Kidney glomerular epithelial cell (primary cell): ENCODE data around the gene TMEM119.
"Not testable (repeated sequence)": the region's sequence is repeated elsewhere in the genome, so short reads cannot be mapped to it uniquely, and the experiment has no call there.

Experiments
- DNase-seq: peaks from one replicate; lab custom pipeline; 2025; lab: John Stamatoyannopoulos, UW

TMEM119 gene

GRCh38 chr12:108565146-108565545 is 32.7 kb downstream of the TMEM119 start:
- DNase-seq: no peak

DNA sequence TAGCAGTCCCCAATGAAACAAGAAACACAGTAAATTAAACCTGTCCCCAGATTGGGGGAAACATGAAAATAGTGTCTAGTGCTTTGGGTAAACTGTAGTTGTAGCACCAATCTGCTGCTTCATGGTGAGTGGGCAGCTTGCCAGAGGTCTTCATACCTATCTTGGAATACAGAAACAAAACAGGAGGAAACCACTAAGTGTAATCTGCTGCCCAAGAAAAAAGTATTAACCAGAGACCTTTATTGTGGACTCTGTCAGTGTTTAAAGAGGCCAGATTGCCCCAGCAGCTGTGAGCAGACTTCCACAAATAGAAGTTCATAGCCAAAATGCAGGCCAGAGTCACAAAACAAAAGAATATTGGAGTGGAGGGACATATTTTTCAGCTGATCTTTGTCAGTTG is 33.2 kb downstream of the TMEM119 start:
- no peak for DNase-seq

DNA sequence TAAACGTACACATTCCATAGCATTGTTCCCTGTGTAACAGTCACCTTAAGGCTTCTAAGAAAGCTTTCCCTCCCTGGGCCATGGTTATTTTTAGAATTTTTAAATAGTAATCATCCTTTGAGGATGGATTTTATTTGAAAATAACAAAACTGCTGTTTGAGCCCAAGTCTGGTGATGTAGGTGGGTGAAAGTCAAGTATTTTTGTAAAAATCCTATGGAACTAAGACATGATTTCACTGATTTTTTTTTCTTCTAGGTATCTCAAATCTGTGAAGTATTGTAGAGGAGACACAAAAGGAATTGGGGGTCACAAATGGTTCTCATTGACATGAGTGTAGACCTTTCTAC is 34.1 kb downstream of the TMEM119 start:
- no peak for DNase-seq

DNA sequence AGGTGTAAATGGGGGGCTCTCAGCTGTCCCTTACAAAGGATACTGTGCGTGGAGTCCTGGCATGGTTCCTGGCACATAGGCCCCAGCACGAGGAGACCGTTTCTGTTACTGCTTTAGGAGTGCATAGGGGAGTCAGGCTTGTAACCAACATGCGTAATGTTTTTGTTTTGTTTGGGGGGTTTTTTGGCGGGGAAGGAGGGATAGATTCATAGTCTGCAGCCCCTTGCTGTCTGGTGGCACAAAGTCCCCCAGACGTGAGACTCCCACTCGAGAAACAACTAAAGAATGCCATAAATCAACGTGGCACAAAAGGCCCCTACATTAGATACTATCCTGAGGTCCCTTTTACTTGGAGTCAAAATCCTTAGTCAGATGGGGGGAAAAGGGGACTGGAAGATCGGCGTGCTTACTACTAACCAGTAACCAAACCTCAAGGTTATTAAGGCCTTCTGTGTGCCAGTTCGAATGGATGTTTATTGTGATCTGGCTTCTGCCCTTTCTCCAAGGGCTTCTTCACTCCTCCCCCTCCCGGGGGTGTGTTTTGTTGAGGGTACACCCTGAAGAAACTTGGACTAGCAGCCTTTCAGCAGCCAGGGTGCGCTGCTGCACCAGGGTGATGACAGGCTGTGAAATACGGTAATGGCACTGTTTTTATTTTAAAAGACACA is 34.6 kb downstream of the TMEM119 start:
- DNase-seq: peak; percentile 67

- peak; percentile 91 for DNase-seq
Measured at GRCh38 chr12:108562348-108563135, 35.3 kb downstream of the TMEM119 start, which contains the start of gene ISCU. ISCU (plus strand) TSS chr12:108562596; CDS start chr12:108562623, 27 bp downstream.

DNA sequence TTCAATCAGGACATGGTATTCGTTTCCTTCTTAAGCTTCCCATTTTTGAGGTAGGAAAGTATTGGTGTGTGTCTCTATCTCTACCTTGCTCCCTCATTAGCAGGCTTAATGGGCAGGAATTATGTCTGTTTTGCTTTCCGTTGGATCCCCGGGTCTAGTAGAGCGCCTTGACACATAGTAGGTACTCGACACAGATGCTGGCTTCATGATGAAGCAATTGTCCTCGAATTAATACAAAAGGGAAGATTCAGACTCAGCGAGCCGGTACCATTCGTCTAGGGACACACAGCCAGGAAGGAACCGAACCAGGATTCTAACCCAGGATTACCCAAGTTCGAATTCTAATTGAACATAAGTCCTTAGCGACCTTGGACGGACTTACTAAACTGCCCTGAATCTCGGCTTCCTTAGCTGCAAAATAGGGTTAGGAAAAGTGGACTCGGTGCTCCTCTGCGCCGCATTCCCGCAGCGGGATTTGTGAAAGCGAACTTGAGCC is 36.0 kb downstream of the TMEM119 start:
- peak; percentile 48 for DNase-seq

- DNase-seq: peak; percentile 91
Measured at GRCh38 chr12:108560752-108561719, 36.8 kb downstream of the TMEM119 start, which contains the start of gene SART3. SART3 (minus strand) TSS chr12:108561173; CDS start chr12:108561154, 19 bp downstream.

DNA sequence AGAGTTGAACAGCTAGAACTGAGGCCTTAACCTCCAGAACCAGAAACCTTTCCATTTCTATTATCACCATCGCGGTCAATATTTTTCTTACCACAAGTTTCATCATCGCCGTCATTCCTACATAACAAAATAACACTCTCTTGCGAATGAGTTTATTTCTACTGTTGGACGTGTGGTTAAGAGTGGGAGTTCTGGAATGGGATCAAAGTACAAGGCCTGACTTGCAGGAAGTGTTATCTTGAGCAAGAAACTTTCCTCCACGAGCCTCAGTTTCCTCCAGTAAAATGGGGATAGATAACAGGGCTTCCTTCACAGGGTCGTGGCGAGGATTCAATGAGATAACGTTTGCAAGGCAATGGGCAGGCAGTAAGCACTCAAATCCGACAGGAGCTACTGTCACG is 37.6 kb downstream of the TMEM119 start:
- no peak for DNase-seq

DNA sequence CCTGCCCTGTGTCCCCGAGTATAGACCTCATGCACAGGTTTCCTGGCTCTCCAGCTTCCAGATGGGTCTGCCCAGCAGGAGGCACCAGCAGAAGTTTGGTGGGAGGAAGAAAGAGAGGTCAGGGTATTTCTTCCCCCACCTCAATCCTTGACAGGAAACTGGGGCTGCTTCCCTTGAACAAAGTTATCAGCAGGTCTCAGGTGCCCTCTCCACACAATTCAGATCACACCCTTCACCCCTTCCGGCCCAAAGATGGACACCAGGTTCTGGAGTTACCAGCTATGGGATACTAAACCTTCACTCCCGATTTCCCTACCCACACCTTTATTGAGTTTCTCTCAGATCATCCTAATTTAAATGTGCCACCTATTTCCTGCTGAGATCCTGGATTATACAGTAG is 38.1 kb downstream of the TMEM119 start:
- DNase-seq: no peak

GRCh38 chr12:108559007-108559655 is 38.8 kb downstream of the TMEM119 start:
- DNase-seq: no peak

GRCh38 chr12:108555383-108555782 is 42.5 kb downstream of the TMEM119 start:
- not testable (repeated sequence) for DNase-seq

DNA sequence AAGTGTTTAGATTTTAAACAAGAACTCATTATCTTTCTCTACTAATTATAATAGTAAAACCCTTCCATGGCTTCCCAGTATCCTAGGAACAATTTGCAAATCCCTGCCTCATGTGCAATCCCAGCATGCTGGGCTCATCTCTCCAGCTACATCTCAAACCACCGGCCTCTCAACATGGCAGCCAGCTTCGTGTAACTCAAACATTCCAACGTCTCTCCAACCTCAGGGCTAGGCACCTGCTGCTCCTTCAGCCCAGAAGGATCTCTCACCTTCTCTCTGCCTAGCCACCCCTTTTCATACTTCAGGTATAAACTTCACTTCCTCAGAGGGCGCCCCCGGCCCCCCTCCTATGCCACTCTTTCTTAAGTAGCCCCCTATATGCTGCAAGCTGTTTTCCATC is 44.1 kb downstream of the TMEM119 start:
- DNase-seq: no peak

DNA sequence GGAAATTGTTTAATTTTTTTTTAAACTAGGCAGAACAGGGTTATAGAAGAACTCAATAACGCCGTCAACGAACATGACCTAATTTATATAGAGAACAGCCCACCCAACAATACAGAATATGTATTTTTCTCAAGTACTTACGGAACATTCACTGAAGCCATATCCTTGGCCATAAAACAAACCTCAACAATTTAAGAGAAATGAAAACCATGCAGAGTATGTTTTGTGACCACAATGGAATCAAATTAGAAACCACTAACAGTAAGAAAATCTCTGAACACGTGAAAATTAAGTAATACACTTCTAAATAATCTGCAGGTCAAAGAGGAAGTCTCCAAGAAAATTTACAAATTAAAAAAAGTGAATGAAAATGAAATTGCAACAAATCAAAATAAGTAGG is 46.3 kb downstream of the TMEM119 start:
- no peak for DNase-seq

DNA sequence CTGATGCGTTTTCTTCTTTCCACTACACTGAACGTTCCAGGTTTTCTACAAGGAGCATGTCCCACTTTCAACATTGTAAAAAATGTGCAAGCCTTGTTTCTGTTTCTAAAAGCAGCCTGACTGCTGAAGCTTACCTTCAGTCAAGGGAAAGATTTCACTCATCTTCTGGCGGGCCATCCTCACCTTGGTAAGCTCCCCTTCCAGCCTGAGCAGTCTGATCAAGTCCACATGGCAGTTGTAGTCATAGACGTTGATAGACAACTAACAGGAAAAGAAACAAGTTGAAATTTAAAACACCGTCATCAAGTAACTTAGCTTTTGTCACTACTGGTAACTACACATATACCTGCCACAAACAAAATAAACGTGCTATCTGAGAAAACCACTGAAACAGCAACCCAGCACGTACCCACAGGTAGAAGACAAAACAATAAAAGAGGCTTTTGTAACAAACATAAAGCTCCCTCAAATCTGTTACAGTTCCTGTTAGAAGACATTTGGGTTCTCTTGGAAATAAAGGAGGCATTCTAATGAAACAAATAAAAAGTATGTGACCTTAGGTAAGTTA is 48.8 kb downstream of the TMEM119 start:
- no peak for DNase-seq

DNA sequence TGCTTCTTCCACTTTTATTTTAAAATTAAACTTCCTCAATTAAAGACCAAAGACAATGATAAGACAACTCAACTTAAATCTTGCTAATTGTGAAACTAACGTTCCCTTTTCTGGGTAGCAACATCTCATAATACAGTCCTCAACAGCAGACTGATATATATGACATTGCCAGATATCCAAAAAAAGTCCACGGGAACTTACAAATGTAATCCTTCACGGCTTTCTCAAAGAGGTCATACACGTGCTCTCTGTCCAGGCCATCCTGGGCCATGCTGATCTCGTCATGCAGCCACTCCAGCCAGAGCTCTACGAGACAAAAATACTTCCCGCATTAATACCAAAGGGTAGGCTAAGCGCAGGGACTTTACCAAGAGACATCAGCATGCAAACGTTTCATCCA is 50.2 kb downstream of the TMEM119 start:
- no peak for DNase-seq

DNA sequence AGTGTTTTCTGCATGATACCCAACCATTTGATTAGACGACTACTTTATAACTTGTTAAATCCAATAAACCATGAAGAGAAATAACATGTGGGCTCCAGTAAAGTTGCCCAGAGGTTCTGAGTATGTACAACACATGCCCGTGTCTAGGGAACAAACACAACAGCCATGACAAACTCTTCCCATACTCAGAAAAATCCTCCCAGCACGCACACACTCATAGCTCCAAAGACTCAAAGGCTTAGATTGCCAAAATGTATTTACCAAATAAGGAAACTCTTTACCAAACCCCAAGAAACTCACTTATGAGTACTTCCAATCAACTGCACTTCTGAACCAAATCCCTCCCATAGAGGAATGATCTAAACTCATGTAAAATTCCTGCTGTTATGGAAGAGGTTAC is 54.2 kb downstream of the TMEM119 start:
- no peak for DNase-seq

GRCh38 chr12:108542320-108542719 is 55.6 kb downstream of the TMEM119 start:
- DNase-seq: no peak
